ENCODE measurements around the gene ZNF469.

DNA sequence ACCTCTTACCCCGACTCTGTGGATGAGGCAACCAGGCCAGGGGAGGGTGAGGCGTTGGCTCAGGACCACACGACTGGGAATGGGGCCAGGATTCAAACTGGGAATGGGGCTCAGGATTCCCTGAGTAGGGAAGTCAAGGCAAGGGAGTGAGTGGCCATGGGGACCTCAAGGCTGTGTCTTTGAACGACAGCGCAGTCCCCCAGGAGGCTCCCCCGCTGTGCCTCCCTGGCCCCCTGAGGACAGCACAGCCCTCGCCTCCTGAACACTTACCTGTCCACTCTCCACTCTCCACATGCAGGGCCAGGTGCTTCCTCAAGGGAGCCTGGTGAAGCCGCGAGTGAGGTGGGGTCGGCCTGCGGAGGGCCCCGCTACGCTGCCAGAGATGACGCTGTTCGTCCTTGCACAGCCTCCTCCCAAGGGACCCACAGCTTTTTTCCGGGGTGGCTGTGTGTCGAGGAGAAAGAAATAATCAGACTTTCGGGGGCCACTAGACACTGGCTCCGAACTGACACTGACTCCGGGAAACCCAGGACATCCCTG lies 6.9 kb downstream of the ZNF469 start:
- TF ChIP-seq, protein P1, sequence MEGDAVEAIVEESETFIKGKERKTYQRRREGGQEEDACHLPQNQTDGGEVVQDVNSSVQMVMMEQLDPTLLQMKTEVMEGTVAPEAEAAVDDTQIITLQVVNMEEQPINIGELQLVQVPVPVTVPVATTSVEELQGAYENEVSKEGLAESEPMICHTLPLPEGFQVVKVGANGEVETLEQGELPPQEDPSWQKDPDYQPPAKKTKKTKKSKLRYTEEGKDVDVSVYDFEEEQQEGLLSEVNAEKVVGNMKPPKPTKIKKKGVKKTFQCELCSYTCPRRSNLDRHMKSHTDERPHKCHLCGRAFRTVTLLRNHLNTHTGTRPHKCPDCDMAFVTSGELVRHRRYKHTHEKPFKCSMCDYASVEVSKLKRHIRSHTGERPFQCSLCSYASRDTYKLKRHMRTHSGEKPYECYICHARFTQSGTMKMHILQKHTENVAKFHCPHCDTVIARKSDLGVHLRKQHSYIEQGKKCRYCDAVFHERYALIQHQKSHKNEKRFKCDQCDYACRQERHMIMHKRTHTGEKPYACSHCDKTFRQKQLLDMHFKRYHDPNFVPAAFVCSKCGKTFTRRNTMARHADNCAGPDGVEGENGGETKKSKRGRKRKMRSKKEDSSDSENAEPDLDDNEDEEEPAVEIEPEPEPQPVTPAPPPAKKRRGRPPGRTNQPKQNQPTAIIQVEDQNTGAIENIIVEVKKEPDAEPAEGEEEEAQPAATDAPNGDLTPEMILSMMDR (IDR thresholded peaks at IDR 0.05): no peak
- TF ChIP-seq POLR2A (IDR thresholded peaks at IDR 0.05) (no peak), EP300 (IDR thresholded peaks at IDR 0.05) (no peak)
